MV-4-11 (cell line): Measurements from ENCODE around the gene PPP2R5E.

ENCODE experiments used
- DNase-seq: peaks from one replicate; lab custom pipeline; 2025; lab: John Stamatoyannopoulos, UW

Gene PPP2R5E

DNA sequence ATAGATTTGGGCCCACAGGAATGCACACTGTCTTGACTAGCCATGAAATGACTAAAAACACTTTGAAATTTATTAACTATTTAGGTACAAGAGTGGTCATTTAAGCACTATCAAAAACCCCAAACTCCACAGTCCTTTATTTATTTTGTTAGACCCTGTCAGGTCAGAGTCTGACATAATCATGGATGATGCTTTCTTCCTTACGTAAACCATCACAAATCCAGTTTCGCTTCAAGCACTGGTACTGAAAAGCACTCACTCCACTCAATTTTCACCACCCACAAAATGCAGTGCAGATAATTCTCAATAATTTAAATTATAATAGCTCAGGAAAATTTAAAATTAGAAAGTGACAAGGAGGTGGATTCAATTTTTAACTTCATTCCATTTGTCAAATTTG, 25.8 kb downstream of the PPP2R5E start:
- DNase-seq: no peak

DNA sequence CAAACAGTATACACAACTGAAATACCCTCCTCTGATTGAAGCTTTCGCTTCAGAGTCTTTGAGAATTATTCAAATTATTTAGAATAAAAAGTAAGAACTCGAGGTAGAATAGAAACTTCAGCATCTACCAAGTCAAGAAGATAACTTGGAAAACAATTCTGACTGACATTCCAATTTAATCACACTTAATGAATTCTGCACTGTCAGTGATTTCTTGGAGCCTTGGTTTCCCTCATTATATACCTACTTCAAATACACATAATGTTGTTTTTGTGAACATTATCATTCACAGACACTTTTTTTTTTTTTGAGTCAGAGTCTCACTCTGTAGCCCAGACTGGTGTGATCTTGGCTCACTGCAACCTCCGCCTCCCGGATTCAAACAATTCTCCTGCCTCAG, 27.9 kb downstream of the PPP2R5E start:
- DNase-seq: no peak

GRCh38 chr14:63513756-63514155, 29.4 kb downstream of the PPP2R5E start:
- DNase-seq: no peak

DNA sequence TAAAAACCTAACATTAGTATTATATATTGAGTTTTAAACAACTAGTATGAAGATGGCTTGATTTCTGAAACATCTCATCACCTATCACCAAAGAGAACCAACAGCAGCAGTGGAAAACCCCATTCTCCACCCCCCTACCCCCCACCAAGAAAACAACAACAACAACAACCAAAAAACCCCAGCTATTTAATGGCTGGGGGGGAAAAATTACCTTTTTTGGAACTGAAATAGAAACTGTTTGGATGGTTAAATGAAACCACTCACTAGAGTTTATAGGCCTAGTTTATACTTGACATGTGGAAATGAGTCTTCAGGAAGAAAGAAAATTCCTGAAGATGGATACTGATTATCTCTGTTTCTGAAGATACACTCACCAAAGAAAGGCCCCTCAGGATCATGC, 30.3 kb downstream of the PPP2R5E start:
- DNase-seq: no peak

DNA sequence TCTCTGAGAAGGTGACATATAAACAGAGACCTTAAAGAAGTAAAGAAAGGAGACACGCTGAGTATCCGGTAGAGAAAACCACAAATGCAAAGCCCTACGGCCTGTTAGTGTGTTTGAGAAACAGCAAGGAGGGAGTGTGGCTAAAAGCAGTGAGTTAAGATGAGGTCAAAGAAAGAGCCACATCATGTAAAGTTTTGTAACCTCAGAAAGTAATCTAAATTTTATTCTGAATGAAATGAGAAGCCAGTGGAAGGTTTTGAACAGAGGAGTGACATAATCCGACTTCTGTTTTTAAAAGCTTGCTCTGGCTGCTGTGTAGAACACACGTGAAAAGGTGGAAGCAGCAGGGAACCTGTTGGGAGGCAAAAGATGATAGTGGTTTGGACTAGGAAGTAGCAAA, 32.6 kb downstream of the PPP2R5E start:
- peak; percentile 69 for DNase-seq

- no peak for DNase-seq
These were observed 35.1 kb downstream of the PPP2R5E start for GRCh38 chr14:63508033-63508432.

DNA sequence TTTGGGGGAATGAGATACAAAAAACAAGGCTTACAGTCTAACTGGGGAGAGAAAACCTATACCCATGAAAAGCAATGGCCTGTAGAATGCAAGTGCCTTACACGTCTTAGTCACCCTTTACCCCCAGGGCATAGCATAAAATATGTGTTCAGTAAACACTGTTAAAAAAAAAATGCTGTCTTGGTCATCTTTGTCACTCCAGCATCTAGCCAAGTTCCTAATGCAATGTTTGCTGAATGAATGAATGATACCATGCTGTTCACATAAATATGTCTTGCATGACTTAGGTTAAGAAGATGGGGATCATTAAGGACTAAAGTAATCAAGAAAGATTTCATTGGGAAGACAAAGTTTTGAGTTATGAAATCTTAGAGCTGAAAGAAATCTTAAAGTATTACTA, 38.5 kb downstream of the PPP2R5E start:
- no peak for DNase-seq

DNA sequence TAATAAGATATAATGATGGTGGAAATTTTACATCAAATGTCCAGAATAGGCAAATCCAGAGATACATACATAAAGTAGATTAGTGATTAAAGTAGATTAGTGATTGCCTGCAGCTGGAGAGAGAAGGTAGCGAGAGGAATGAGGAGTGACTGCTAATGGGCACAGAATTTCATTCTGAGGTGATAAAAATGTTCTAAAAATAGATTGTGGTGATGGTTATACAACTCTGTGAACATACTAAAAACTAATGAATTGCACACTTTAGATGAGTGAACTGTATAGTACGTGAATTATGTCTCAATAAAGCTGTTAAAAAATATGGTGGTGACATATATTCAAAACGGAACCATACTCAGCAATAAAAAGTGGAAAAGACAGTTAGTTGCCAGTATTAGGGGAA, 41.7 kb downstream of the PPP2R5E start:
- no peak for DNase-seq

DNA sequence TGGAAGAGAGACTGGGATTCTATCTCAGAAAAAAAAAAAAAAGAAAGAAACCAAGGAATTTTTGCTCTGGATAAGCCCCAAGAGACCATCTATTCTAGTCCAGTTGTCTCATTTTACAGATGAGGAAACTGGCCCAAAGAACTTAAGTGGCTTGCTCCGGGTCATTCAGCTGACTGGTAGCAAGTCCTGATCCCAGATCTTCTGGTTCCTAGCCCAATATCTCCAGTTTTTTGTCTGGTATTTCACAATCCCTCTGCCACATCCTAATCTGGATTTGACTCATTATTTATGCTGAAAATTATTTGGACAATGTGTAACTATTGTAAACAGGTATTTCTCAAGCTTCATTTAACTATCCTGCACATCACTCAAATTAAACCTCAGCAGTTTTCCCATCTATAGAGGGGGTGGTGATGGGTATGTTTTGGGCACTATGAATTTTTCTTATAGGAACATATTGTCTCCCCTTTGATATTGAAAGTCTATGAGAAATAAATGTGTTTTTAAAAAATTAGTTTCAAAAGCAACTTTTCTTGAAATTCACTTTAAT, 43.4 kb downstream of the PPP2R5E start:
- DNase-seq: no peak

GRCh38 chr14:63496837-63497400, 46.3 kb downstream of the PPP2R5E start:
- no peak for DNase-seq

DNA sequence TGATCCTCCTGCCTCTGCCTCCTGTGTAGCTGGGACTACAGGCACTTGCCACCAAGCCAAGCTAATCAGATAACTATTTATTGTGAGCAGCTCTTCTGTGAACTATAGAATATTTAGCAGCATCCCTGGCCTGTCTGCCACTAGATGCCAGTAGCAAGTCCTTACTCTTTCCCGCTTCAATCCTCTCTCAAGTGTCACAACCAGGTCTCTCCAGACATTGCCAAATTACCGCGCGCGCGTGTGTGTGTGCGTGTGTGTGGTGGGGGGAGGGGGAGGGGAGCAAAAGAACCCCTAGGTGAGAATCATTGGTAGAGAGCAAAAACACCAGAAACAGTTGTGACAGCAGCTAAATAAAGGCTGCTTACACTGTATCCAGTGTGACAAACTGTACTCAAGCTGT, 49.9 kb downstream of the PPP2R5E start:
- peak; percentile 25 for DNase-seq

DNA sequence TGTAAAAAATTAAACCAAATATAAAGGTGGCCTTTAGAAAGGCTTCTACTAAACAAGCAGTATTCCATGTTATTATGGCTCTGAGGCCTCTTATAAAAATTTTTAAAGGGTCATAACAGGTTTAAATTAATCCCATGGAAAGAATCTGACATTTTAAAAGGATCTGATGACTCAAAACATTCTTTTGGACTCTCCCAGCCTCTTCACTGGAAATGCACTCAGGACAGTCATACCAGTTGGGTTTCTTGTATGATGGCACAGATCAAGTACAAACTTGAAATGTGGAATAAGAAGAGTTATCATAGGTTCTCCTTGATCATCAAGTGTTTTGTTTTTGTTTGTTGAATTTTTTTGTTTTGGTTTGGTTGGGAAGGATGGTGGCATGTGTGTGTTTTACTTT, 50.8 kb downstream of the PPP2R5E start:
- no peak for DNase-seq

DNA sequence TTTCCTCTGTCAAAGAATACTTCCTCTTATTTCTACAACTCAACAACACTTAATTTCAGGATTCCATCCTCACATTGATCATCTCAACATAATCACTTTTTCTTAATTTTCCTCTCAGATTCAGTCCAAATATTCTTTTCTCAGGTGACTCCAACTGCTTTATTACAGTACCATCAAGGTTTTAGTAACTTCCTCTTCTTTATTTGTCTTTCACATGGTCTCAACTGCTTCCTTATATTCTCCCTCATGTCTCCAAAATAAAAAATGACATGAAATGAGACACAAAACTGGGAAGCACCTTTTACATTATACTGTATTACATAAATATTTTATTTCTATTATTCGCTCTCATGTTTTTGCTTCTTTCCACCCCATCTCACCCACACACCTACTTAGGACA, 55.5 kb downstream of the PPP2R5E start:
- peak; percentile 24 for DNase-seq

- DNase-seq: no peak
These were observed 56.4 kb downstream of the PPP2R5E start for GRCh38 chr14:63486738-63487137.

GRCh38 chr14:63483315-63483714, 59.9 kb downstream of the PPP2R5E start:
- peak; percentile 14 for DNase-seq

GRCh38 chr14:63480599-63480998, 62.6 kb downstream of the PPP2R5E start:
- no peak for DNase-seq

- DNase-seq: no peak
These were observed 64.7 kb downstream of the PPP2R5E start for GRCh38 chr14:63478437-63478852.

DNA sequence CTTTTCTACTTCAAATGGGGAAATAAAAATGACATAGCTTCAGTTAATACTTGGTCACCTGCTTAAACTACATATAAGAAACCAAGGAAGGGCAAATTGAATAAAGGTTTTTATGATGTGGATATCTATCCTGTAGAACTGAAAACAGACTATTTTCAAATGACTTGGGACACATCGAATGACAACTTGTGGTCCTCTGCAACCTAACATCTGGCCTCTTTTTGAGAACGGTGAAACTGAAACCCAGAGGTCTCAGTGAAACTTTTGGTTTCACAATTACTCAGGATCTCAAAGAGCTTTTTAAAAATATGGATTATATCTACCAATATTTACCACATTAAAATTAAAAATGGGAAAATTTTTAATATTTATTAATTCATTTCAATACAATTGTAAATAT, 65.2 kb downstream of the PPP2R5E start:
- DNase-seq: peak; percentile 69

GRCh38 chr14:63477556-63477955, 65.6 kb downstream of the PPP2R5E start:
- no peak for DNase-seq

GRCh38 chr14:63475761-63476160, 67.4 kb downstream of the PPP2R5E start:
- DNase-seq: no peak

DNA sequence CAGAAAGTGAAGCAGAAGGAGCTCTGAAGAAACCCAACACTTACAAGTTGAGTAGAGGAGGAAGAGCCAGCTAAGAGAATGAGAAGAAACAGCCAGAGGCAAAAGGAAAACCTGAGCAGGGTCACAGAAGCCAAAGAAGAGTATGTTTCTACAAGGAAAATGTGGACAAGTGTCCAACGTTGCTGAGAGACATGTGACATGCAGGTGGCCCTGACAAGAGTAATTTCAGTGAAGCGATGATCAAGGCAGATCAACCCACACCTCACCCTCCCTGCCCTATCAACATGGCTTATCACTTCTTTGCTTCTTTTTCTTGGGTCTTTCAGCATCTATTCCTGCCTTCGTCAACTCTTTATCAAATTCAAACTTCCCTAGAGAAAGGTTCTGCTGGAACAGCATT, 68.3 kb downstream of the PPP2R5E start:
- no peak for DNase-seq

- DNase-seq: no peak
These were observed 69.1 kb downstream of the PPP2R5E start for GRCh38 chr14:63474111-63474510.

DNA sequence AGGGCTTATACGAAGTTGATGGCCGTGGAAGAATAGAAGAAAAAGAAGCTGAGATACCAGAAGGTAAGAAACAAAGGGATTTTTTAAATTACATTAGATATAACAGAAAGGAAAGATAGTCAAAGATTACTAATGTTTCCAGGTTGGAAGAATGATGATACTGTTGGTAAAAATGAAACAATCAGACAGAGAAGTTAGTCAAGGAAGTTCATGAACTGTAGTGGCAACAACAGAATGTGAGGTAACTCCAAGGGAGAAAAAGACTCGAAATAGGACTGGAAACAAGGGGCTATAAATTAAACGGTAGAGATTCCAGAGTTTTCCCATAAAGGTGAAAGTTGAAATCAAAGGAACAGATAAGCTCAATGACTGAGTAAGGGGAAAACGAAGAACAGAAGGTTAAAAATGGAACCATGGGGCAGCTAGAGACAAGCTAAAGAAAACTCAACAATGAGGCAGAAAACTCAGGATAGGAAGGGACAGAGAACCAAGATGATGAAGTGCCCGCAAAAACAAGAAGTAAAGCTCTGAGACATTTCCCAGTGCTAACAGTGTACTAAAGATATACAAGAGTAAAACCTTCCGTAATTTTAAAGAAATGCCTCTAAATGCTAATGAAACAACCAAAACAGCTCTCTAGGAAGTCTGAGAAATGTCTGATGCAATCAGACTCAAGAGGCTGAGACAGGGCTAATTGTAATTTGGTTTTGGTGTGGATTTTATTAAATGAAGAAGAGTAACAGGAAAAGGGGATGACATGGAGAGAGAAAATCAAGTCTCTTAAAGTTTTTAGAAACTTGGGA, 70.0 kb downstream of the PPP2R5E start:
- DNase-seq: peak; percentile 76
